Measurements from ENCODE around the gene TBX18.

The TBX18 gene

DNA sequence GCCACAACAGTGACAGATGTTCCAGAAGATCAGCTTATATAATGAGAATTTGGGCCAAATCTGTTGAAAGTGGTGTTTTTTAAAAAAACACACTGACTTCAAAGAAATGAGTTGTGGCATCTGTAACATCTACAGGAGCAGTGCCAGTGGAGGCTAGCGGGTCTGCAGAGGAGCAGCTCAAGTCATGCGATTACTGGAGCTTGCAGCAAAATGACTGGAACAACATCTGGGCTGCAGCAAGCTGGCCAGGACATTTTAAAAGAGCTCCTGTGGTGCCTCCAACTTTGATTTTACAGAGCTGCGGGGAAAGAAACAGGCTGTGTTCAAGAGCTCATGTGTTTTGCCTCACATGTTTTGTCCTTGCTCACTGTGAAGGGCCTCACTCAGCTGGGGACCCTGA lies 57.2 kb downstream of the TBX18 start:
- no peak overlapping the region for H3K27ac ChIP-seq
- TF ChIP-seq, protein P1, sequence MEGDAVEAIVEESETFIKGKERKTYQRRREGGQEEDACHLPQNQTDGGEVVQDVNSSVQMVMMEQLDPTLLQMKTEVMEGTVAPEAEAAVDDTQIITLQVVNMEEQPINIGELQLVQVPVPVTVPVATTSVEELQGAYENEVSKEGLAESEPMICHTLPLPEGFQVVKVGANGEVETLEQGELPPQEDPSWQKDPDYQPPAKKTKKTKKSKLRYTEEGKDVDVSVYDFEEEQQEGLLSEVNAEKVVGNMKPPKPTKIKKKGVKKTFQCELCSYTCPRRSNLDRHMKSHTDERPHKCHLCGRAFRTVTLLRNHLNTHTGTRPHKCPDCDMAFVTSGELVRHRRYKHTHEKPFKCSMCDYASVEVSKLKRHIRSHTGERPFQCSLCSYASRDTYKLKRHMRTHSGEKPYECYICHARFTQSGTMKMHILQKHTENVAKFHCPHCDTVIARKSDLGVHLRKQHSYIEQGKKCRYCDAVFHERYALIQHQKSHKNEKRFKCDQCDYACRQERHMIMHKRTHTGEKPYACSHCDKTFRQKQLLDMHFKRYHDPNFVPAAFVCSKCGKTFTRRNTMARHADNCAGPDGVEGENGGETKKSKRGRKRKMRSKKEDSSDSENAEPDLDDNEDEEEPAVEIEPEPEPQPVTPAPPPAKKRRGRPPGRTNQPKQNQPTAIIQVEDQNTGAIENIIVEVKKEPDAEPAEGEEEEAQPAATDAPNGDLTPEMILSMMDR (IDR thresholded peaks at IDR 0.05), result no peak
- no peak for TF ChIP-seq ZFX (IDR thresholded peaks at IDR 0.05; ENCODE audit: borderline replicate concordance)

DNA sequence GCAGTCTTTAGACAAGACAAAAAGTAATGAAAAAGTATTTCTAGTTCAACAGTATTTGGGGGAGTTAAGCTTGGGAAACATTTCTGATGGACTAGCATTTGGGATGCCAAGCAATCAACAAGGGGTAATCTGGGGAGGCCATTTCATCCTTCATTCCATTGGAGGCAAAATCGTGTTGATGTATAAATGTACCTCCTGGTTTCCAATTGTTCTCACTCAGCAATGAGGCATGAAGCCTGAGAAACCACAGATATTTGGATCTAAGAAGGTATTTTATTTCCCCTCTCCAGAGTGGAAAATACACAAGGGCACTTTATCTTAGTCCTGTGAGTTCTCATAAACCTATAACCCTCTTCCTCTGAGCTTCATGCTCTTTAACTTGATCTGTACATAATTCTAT lies 68.2 kb downstream of the TBX18 start:
- H3K27ac ChIP-seq, result no peak overlapping the region
- TF ChIP-seq, protein P1 (IDR thresholded peaks at IDR 0.05), result no peak
- TF ChIP-seq ZFX (IDR thresholded peaks at IDR 0.05; ENCODE audit: borderline replicate concordance), result no peak

DNA sequence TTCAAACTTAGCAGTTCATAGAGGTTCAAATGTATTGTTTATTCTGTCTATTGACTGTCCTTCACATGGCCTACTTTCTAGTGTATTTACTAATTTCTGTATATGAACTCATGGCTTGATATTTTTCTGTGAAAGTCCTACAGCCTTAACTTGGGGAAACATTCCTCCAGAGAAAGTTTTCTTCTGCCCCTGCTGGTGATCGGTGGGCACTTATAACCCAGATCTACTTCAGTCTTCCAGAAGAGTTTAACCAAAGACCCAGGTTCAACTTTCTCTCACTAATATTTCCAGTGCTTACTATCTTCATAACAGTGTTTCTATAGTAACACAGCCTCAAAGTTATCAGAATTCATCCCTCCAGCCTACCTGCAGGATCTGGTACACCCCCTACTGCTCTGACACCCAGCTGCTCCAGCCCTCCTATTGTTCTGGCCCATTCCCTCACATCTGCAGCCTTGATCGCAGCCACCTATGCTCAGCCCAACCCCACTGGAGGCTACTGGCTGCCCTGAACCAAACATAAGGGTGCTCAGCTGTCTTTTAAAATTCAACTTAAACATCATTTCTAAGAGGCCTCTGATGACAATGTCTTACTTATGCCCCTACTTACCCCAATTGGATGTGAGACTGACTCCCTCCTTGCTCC lies 72.3 kb downstream of the TBX18 start:
- H3K27ac ChIP-seq, result no peak overlapping the region
- TF ChIP-seq, protein P1 (IDR thresholded peaks at IDR 0.05), result no peak
- no peak for TF ChIP-seq ZFX (IDR thresholded peaks at IDR 0.05; ENCODE audit: borderline replicate concordance)

DNA sequence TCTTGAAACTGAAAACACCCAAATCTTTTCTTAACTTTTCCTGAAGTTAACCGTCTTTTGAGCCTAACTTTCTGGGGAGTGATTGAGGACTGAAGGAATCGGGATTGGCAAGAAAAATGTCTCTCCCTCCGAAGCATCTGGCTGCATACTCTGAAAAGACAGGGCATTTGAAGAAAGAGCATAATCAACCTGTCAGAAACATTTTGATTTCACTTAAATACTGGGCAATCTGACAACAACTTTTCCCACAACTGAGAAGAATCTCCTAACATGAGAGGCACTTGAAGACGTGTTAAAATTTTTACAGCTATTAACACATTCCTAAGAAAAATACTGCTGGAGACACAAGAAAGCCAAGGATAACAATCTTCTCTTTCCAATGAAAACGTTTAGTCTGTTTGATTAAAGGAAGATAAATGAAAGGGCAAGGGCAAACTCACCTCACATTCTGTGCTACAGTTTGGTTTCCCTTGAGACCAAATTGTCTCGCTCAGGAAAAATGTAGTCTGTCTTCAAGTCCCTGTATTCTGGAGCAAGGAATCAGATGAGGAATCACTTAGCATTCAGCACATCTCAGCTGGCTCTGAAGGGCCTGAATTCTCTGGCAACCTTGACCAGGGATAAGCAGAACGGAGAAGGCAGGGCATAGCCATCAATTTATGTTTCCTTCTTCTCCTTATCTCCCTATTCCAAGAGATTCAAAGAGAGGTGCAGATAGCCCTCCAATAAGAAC lies 76.1 kb downstream of the TBX18 start:
- TF ChIP-seq ZFX (IDR thresholded peaks at IDR 0.05; ENCODE audit: borderline replicate concordance), result no peak
- H3K27ac ChIP-seq, result no peak overlapping the region

DNA sequence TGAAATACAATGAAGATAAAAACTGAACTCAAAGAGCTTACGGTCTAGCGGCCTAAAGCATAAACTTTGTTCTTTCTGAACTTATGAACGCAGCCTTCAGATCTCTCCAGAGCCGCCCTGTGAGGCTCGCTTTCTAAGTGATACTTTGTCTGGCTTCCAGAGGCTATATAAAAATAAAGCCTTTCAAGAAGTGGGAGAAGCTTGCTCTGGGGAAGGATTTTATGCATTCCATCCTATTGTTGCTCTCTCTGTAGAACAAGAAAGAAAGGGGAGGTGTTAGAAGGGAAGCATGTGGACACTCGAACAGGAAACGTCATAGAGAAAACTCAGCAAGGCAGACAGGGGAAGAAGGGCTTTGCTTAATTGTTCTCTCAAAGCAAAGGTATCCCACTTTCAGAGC lies 77.0 kb downstream of the TBX18 start:
- H3K27ac ChIP-seq, result no peak overlapping the region

DNA sequence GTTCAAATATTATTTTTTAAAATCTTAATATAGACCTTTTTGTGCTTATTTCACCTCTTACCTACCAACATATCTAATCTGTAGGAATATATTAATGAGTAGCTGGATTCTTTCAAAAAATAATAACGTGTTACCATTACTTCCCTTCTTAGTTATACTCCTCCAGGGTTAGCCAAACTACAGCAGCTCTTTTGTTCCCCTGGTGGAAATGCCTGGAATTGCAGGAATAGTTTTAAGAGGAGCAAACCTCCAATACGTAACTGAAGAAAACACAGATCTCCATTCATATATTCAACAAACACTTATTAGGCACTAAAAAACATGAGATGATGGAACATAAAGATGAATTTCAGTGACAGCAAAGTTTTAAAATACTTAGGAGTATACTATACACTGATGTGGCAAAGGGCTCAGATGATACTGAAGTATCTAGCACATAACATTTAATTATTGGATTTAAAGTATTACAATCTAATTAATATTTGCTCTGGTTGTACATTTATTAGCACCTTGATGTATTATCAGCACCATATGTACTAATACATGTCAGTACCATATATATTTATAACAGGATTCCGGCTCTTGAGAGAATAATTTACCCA lies 78.3 kb downstream of the TBX18 start:
- no peak overlapping the region for H3K27ac ChIP-seq
- no peak for TF ChIP-seq ZFX (IDR thresholded peaks at IDR 0.05; ENCODE audit: borderline replicate concordance)
- TF ChIP-seq, protein P1 (IDR thresholded peaks at IDR 0.05), result peak; percentile 75

More for the DNA sequence above, 77.0 kb downstream of the TBX18 start:
- TF ChIP-seq ZFX (IDR thresholded peaks at IDR 0.05; ENCODE audit: borderline replicate concordance), result no peak
- TF ChIP-seq, protein P1 (IDR thresholded peaks at IDR 0.05), result no peak

DNA sequence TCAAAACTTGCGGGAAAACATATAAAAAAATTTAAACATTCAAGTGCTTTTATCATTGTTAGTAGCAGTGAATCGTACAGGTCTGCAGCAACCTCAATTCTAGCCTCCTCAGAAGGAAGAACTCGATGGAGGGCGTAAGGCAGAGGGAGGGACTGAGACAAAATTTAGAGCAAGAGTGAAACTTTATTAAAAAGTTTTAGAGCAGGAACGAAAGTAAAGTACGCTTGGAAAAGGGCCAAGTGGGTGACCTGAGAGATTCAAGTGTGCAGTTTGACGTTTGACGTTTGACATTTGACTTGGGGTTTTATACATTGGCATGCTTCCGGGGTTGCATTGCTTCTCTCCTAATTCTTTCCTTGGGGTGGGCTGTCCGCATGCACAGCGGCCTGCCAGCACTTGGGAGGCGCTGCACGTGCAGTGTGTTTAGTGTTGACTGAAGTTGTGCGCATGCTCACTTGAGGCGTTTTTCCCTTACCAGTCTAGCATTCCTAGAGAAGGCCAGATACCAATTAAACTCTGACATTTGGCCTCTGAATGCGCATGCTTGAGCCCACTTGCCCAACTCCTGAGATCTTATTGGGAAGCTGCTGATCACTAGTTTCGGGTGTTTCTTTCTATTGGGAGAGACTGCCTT lies 82.6 kb downstream of the TBX18 start:
- no peak overlapping the region for H3K27ac ChIP-seq
- TF ChIP-seq ZFX (IDR thresholded peaks at IDR 0.05; ENCODE audit: borderline replicate concordance), result no peak
- TF ChIP-seq, protein P1 (IDR thresholded peaks at IDR 0.05), result no peak

Measured in 22Rv1 (cell line).